ENCODE data around the gene CYB5R3.
"Not testable (repeated sequence)": the region's sequence is repeated elsewhere in the genome, so short reads cannot be mapped to it uniquely, and the experiment has no call there.

CYB5R3 gene

DNA sequence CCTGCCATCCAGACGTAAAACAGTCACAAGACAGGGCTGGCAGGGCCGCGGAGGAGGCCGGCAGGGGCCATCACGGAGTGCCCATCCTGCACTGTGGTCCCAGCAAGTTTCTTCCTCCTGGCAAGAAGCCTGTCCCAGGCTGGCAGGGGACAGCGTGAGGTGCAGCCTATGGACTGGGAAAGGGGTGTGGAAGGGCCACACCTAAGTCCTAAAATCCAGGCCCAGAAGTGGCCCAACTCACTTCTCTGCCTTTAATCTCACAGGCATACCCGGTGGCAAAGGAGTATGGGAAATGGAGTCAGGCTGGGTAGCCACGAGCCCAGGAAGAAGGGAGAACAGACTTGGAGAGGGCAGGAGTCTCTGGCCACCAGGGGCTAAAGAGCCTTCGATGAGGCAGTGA is 78.6 kb downstream of the CYB5R3 start:
- not testable (repeated sequence) for DNase-seq (ENCODE audit: insufficient read length, low spot score); FAIRE-seq

DNA sequence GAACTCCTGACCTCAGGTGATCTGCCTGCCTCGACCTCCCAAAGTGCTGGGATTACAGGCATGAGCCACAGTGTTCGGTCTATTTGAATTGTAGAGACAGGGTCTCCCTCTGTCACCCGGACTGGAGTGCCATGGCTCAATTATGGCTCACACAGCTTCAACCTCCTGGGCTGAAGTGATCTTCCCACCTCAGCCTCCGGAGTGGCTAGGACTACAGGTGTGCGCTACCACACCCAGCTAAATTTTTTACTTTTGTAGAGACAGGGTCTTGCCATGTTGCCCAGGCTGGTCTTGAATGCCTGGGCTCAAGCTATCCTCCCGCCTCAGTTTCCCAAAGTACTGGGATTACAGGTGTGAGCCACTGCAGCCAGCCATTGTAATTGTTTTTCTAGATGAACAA is 81.2 kb downstream of the CYB5R3 start:
- not testable (repeated sequence) for DNase-seq (ENCODE audit: insufficient read length, low spot score)

More for the DNA sequence above, 81.2 kb downstream of the CYB5R3 start:
- not testable (repeated sequence) for FAIRE-seq
